ENCODE results near the gene FKBP14. TPM values are rescaled to one million over a fixed set of nuclear protein-coding genes. Genes with fewer than 3 reads are reported as not detected.
A peak's percentile ranks its signal among the peaks of the same experiment; 100 is the strongest.

FKBP14 gene
- total RNA-seq, 1 donor from 2014 or later = 42.4 TPM

- no peaks in the 10 kb centered on the region for H3K27me3 Mint-ChIP-seq (ENCODE audit: low read depth)
- no peak for DNase-seq (ENCODE audit: low spot score in 2 of 2, unreplicated experiment in 2 of 2)
- H3K9me3 Mint-ChIP-seq = no peaks in the 10 kb centered on the region
- peak overlapping the region; percentile 69 for H3K27ac Mint-ChIP-seq
- no peak for TF ChIP-seq CTCF (IDR thresholded peaks at IDR 0.05; ENCODE audit: unreplicated experiment)
- peaks cover 13% of the 10 kb centered on the region for H3K4me1 Mint-ChIP-seq
- peaks cover 12% of the 10 kb centered on the region for H3K36me3 Mint-ChIP-seq
- no peak overlapping the region for H3K4me3 Mint-ChIP-seq
Observed at GRCh38 chr7:30032310-30033125, 6.0 kb upstream of the FKBP14 start.

DNA sequence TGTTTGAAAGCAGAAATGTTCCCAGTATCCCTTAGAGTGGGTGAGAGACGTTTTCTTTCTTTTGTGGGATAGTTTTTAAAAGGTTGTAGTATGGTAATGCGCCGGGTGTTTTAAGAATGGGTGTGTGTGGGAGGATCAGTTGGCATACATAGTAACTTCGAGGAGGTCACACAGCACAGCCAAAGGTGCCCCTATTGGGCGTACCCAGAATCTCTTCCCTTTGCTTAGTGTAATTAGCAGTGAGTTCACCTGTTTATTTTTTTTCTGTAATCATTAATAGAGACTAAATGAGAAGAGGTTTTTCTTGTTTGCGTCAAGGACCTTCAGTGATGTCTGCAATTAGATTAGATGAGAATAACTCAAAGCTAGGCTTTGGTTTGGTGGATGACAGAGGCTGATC, 3.2 kb upstream of the FKBP14 start:
- H3K4me3 Mint-ChIP-seq = no peak overlapping the region
- no peak for DNase-seq (ENCODE audit: low spot score in 2 of 2, unreplicated experiment in 2 of 2)
- peaks cover 8% of the 10 kb centered on the region for H3K36me3 Mint-ChIP-seq
- H3K4me1 Mint-ChIP-seq = peaks cover 27% of the 10 kb centered on the region
- TF ChIP-seq CTCF (IDR thresholded peaks at IDR 0.05; ENCODE audit: unreplicated experiment) = no peak
- no peak overlapping the region for H3K27ac Mint-ChIP-seq
- H3K9me3 Mint-ChIP-seq = no peaks in the 10 kb centered on the region
- H3K27me3 Mint-ChIP-seq (ENCODE audit: low read depth) = no peaks in the 10 kb centered on the region

DNA sequence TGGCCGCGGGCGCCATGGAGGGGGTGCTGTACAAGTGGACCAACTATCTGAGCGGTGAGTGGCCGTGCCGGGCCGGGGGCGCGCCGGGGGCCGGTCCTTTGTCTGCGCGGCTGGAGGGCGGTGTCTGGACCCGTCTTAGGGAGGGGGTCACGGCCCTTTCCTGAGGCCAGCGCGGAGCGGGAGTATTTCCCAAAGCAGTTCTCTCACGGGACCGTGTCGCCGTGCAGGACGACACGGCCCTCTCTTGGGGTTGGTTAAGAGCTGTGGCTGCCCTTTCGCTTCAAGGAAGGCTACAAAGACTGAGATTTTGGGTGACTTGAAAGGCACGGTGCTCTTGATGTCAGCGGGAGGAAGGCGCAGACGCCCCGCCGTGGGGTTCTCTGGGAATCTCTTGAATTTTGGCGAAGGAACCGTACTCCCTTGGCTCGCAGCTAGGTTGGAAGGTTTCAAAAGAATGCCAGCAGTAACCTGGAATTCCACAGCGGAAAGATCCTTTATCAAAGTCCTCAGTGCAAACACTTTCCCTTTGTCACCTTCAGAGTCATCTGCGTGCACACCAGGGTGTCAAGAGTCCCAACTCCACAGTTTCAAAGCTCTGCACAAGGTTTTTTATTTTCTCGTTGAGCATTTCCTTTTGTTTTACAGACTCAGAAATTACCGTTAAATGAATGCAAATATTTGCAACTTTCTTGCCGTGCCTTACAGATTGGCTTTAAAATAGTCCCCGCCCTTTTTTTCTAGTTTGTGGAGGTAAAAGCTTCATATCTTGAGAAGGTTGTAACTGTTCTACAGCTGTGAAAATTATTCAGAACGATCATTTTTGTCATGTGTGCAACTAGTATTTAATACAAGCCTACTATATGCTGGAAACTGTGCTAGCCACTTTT, 2.5 kb upstream of the FKBP14 start:
- H3K27me3 Mint-ChIP-seq (ENCODE audit: low read depth) = no peaks in the 10 kb centered on the region
- H3K4me3 Mint-ChIP-seq = no peak overlapping the region
- TF ChIP-seq CTCF (IDR thresholded peaks at IDR 0.05; ENCODE audit: unreplicated experiment) = no peak
- peak in 1 of 2 experiments; percentile 28 for DNase-seq (ENCODE audit: low spot score in 2 of 2, unreplicated experiment in 2 of 2)
- H3K9me3 Mint-ChIP-seq = no peaks in the 10 kb centered on the region
- H3K27ac Mint-ChIP-seq = no peak overlapping the region
- peaks cover 4% of the 10 kb centered on the region for H3K36me3 Mint-ChIP-seq
- H3K4me1 Mint-ChIP-seq = peaks cover 31% of the 10 kb centered on the region

GRCh38 chr7:30028216-30028748, 1.8 kb upstream of the FKBP14 start, which contains the start of gene PLEKHA8:
TSS of gene PLEKHA8 (plus strand) at chr7:30028412. CDS start at chr7:30028763, 351 bp downstream.
- Mint-ChIP-seq H3K27me3 (ENCODE audit: low read depth) (no peaks in the 10 kb centered on the region), H3K4me3 (no peak within 1 kb of the TSS), H3K9me3 (no peaks in the 10 kb centered on the region), H3K4me1 (peaks cover 38% of the 10 kb centered on the region), H3K36me3 (no peaks in the 10 kb centered on the region), H3K27ac (peak within 1 kb of the TSS; percentile 89)
- no peak for TF ChIP-seq CTCF (IDR thresholded peaks at IDR 0.05; ENCODE audit: unreplicated experiment)
- DNase-seq (ENCODE audit: low spot score in 2 of 2, unreplicated experiment in 2 of 2) = peak; percentile 78 to 94

GRCh38 chr7:30027740-30028215, 1.3 kb upstream of the FKBP14 start:
- no peaks in the 10 kb centered on the region for H3K9me3 Mint-ChIP-seq
- H3K27ac Mint-ChIP-seq = peak overlapping the region; percentile 89
- peaks cover 39% of the 10 kb centered on the region for H3K4me1 Mint-ChIP-seq
- H3K36me3 Mint-ChIP-seq = no peaks in the 10 kb centered on the region
- TF ChIP-seq CTCF (IDR thresholded peaks at IDR 0.05; ENCODE audit: unreplicated experiment) = no peak
- no peak overlapping the region for H3K4me3 Mint-ChIP-seq
- DNase-seq (ENCODE audit: low spot score in 2 of 2, unreplicated experiment in 2 of 2) = no peak
- no peaks in the 10 kb centered on the region for H3K27me3 Mint-ChIP-seq (ENCODE audit: low read depth)
